Activated naive CD4-positive, alpha-beta T cell treated with Interleukin-2 at 50 U/mL for 16 hours (primary cell): Measurements from ENCODE around the gene MAP2K6.

ENCODE experiments used
- DNase-seq: peaks from one replicate; pipeline ENCODE4 v3.0.0-alpha.2; 2020

The MAP2K6 gene

GRCh38 chr17:69414408-69415274 lies at the start of gene MAP2K6:
Gene MAP2K6 (plus strand): TSS chr17:69414697. CDS start chr17:69414985, 288 bp downstream.
- DNase-seq, result peak; percentile 82

- DNase-seq, result no peak
Observed at GRCh38 chr17:69367298-69367697, 47.2 kb upstream of the MAP2K6 start.

DNA sequence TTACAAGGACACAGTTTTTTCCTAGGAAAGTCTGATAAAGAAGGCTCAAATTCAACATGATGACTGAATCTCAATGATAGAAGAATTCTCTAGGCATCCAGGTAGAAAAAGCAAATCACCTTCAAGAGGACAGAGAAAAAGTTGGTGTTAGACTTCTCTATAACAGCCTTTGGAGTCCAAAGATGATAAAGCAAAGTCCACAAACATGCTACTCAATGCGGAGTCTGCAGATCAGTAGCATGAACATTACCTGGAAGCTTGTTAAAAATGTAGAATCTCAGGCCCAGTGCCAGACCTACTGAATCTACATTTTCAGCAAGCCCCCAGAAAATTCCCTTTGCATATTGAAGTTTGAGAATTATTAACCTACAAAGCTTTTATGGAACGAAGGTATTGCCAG lies 41.4 kb upstream of the MAP2K6 start:
- no peak for DNase-seq

DNA sequence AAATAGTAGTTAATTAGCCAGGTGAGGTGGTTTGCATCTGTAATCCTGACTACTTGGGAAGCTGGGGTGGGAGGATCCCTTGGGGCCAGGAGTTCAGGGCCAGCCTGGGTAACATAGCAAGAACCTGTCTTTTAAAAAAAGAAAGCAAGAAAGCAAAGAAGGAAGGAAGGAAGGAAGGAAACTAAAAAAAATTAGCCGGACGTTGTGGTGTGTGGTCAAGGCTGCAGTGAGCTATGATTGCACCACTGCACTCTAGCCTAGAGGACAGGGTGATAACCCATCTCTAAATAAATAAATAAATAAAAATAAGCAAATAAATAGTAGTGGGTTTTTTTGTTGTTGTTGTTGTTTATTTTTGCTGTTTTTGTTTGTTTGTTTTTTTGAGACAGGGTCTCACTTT lies 39.3 kb upstream of the MAP2K6 start:
- DNase-seq, result no peak

DNA sequence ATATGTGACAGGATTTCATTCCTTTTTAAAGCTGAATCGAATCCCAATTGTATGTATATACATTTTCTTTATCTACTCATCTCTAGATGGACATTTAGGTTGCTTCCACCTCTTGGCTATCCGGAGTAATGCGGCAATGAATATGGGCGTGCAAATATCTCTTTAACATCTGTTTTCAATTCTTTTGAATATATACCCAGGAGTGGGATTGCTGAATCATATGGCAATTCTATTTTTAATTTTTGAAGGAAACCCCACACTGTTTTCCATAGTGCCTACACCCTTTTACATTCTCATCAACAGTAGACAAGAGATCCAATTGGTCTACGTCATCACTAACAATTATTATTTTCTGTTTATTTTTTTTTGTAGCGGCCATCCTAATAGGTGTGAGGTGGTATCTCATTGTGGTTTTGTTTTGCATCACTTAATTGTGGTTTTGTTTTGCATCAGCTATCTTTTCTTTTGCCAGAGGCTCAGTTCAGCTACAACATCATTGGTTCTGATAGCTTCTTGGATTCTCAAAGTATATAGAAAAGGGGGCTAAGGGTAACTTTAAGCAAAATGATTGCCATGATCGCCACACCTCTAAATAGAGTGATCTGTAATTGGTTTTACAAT lies 25.6 kb upstream of the MAP2K6 start:
- no peak for DNase-seq

DNA sequence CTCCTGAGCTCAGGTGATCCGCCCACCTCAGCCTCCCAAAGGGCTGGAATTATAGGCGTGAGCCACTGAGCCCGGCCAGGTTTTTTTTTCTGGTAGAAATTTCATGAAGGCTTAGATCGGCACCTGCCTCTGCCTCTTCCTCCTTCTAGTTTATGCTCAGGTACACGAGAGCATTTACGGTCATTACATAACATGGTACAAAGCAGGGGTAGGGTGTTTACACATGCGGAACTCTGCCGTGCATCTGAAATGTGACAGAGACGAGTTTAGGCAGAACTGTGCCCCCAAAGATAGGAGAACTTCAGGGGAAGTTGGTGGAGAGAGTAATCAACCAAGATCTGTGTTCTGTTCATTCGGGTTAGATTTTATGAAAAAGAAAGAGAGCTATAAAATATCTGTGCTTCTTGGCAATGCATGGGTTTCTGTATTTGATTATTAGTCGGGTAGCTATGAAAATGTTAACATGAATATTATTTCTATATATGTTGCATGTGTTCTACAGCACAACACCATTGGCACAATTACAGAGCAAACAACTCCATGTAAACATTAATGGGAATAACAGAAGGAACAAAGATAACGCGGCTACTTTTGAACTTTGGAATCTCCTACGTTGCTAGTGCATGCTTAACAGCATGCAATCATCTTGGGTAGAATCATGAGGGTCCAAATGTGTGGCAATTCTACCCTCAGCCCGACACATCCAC lies 23.5 kb upstream of the MAP2K6 start:
- no peak for DNase-seq

DNA sequence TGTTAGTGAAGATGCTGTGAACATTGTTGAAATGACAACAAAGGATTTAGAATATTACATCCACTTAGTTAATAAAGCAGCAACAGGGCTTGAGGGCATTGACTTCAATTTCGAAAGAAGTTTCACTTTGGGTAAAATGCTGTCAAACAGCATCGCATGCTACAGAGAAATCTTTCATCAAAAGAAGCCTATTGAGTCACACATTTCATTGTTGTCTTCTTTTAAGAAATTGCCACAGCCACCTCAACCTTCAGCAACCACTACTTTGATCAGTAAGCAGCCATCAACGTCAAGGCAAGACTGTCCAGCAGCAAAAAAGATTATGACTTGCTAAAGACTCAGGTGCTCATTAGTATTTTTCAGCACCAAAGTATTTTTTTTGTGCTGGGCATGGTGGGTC lies 13.2 kb upstream of the MAP2K6 start:
- no peak for DNase-seq

GRCh38 chr17:69402052-69402451 lies 12.4 kb upstream of the MAP2K6 start:
- no peak for DNase-seq

DNA sequence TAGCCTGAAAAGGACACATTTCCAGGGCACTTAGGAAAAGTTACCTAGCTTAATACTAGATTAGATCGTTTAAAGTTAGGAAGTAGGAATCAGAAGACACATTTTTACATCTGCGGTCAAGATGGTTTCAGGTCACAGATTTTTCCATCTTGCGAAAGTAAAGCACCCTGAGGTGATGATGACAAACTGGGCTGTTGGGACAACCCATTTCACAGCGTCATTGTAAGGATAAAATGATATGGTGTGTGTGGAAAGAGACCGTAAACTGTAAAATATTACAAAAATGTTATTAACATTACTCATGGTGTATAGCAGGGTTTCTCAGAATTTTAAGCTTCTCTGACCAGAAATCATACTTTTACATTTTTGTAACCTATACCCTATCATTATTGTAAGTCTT lies 10.1 kb upstream of the MAP2K6 start:
- DNase-seq, result no peak

DNA sequence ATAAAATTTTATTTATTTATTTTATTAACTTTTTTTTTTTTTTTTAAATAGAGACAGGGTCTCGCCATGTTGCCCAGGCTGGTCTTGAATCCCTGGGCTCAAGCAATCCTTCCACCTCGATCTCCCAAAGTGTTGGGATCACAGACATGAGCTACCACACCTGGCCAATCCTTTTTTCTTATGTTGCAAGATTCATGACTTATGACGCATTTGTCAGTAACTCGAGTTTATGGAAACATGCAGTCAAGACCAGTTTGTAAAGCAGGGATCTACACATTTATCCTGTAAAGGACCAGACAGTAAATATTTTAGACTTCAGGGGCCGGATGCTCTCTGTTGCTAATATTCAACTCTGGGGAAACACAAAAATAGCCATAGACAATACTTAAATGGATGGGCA lies 9.4 kb upstream of the MAP2K6 start:
- no peak for DNase-seq

DNA sequence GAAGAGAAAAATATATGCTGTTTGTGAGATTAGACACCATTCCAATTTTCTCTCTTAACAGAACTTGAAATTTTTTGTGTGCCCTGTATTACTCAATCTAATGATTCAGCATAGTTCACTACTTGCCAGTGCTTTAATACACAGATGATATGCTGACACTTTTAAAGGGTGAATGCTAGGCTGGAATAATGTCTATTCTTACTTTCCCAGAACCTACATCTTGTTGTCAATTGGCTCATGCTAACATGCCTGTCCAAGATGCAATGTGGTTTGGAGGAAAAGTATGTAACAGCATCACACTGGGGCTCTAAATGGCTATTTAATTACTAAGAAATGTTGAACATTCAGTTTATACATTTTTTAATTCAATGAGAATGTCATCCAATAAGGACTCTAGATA lies 7.6 kb upstream of the MAP2K6 start:
- DNase-seq, result no peak

GRCh38 chr17:69407759-69408158 lies 6.7 kb upstream of the MAP2K6 start:
- no peak for DNase-seq

DNA sequence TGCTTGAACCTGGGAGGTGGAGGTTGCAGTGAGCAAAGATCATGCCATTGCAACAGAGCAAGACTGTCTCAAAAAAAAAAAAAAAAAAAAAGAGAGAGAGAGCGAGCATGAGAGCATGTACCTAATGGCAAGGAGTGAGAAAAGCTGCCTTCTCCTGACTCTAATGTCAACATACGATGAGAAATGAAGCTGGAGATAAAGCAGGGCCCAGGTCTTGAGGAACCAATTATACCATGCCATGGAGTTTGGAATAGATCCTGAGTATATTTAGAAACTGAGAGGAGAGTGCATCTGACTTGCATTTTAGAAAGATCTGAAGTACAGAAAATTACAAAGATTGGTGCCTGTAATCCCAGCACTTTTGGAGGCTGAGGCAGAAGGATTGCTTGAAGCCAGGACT lies 3.8 kb upstream of the MAP2K6 start:
- DNase-seq, result no peak

DNA sequence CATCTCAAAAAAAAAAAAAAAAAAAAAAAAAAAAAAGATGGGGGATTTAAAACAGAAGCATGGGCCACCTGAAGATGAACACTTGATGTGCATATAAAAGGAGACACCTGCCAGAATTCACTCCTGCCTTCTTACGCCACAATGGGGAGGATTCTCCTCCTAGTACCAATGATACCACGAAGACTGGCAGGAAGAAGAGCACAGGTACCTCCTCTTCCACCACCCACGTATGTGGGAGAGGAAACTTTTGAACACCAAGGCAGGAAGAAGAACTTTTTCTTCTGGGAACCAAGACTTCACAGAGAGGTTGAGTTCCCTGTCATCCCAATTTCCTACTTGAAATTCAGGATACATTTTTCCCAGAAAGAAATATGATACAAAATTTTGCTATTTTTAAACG lies 2.7 kb upstream of the MAP2K6 start:
- no peak for DNase-seq

GRCh38 chr17:69412251-69412671 lies 2.2 kb upstream of the MAP2K6 start:
- DNase-seq, result no peak

DNA sequence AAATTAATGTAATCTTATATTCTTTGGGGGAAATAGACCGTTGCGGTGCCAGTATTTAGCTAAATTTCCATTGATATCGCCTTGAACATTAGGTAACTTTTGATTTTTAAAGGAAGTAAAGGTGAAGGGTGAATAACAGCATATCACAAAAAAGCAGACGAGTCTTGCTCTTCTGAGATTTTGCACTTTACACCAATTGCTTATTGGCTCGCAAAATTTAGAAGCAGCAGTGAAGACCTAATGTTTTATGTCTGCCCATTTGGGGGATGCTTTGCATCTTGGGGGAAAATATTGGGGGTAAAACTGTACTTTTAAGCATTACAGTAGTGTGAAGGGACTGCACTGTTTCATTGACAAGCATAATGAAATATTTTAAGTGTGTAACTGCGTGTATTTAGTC lies 934 bp downstream of the MAP2K6 start:
- no peak for DNase-seq

DNA sequence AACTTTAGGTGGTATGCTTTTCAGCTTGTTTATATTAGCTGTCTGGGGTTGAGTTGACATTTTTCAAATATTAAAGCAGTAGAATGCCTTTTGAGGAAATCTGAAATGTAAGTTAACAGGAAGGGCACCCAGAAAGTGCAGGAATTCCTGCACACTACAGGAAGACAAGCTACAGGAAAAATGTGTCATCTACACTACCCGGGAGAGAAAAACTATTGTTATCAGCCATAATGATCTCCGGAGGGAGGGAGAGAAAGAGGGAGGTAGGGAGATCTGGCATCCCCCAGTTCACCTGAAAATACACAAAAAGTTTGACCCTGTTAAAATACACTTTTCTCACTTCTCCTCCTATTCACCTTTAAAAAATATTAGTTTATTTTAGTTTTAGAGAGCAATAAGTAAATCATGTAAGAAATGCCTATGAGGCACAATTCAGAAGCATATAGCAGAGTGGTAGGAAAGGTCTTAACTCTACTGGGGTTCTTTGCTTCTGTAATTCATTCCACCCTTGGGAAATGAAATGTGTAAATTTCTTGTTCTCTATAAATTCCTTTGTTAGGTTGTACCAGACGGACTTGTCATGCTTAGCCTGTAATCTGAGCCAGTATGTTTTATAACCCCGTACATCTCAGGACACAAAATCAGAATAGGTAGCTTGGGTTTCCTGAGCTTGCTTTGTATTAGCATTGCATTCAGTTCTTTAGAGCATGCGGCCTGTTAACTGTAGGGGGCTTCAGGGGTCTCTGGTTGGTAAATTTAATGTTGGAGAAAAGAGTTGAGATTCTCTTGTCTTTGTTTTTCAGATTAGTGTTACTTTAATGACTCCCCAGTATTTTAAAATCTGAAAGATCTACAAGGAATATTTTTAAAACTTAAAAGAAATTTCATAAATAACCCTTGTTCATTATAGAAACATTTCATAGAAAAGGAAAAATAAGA lies 3.3 kb downstream of the MAP2K6 start:
- no peak for DNase-seq

GRCh38 chr17:69418535-69418934 lies 4.0 kb downstream of the MAP2K6 start:
- no peak for DNase-seq

- peak; percentile 10 for DNase-seq
Observed at GRCh38 chr17:69423450-69423849, 9.0 kb downstream of the MAP2K6 start.

- no peak for DNase-seq
Observed at GRCh38 chr17:69424287-69425041, 10.0 kb downstream of the MAP2K6 start.

GRCh38 chr17:69425978-69426377 lies 11.5 kb downstream of the MAP2K6 start:
- no peak for DNase-seq
